ENCODE data around the gene SUGP1.

SUGP1 gene

GRCh38 chr19:19269952-19270694, 50.2 kb downstream of the SUGP1 start:
- Histone ChIP-seq H3K9me3 (ENCODE audit: low read length) (no peaks in the 10 kb centered on the region), H3K9me2 (ENCODE audit: low read depth, low read length) (no peaks in the 10 kb centered on the region), H2AFZ (ENCODE audit: low read length) (no peak overlapping the region), H4K20me1 (ENCODE audit: insufficient read depth, low read length) (no peaks in the 10 kb centered on the region), H3F3A (ENCODE audit: insufficient read depth, low read length) (no peaks in the 10 kb centered on the region), H3K4me1 (ENCODE audit: insufficient read depth, low read length, severe bottlenecking) (no peaks in the 10 kb centered on the region), H3K9ac (ENCODE audit: low read length) (no peak overlapping the region), H3K27ac (ENCODE audit: low read depth, low read length, poor library complexity, severe bottlenecking) (no peak overlapping the region), H3K36me3 (ENCODE audit: insufficient read depth, low read length) (0 out of 2 replicates have a peak, but pooled peaks cover under 1% of the 10 kb centered on the region), H3K79me2 (ENCODE audit: insufficient read depth, low read length) (no peaks in the 10 kb centered on the region), H3K27me3 (ENCODE audit: insufficient read depth, low read length) (no peaks in the 10 kb centered on the region), H3K4me2 (ENCODE audit: low read length) (no peak overlapping the region), H3K4me3 (ENCODE audit: low read depth, low read length, poor library complexity, severe bottlenecking) (no peak overlapping the region)
- TF ChIP-seq CTCF (IDR thresholded peaks at IDR 0.05; ENCODE audit: low read length) (no peak), EZH2 (IDR thresholded peaks at IDR 0.05; ENCODE audit: borderline replicate concordance, low read length) (no peak)

DNA sequence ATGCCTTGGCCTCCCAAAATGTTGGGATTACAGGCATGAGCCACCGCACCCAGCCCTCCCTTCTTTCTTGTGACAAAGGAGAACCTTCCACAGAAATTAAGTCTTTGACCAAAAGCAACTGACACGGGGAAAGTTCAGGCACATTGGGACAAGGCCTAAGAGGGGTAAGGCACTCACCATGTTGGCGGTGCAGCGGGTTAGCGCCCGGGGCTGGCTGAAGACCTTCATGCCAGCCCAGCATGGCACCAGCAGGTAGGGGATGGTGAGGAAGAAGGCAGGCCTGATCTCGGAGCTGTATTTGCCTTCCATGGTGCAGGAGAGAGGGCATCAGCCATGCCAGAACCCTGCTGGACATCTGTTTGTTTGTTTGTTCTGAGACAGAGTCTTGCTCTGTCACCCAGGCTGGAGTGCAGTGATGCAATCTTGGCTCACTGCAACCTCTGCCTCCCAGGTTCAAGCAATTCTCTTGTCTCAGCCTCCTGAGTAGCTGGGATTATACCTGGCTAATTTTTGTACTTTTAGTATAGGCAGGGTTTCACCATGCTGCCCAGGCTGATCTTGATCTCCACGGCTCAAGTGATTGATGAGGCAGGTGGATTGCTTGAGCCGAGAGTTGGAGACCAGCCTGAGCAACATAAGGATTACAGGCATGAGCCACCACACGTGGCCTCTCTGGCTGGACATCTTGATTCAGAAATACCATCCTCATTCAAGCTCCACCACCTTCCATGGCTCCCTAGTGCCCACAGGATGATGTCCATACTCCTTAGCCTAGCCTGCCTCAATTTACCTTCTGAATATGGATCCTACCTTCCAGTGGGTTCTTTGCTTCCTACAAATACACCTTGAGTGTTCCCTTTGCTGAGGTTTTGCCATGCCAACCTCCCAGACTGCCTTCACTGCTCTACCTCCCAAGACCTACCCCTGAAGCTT, 51.6 kb downstream of the SUGP1 start:
- Histone ChIP-seq H3K4me2 (ENCODE audit: low read length) (no peak overlapping the region), H3K79me2 (ENCODE audit: insufficient read depth, low read length) (no peaks in the 10 kb centered on the region), H3K9ac (ENCODE audit: low read length) (no peak overlapping the region), H3F3A (ENCODE audit: insufficient read depth, low read length) (no peaks in the 10 kb centered on the region), H3K27ac (ENCODE audit: low read depth, low read length, poor library complexity, severe bottlenecking) (no peak overlapping the region), H2AFZ (ENCODE audit: low read length) (no peak overlapping the region), H3K36me3 (ENCODE audit: insufficient read depth, low read length) (no peaks in the 10 kb centered on the region), H3K9me3 (ENCODE audit: low read length) (no peaks in the 10 kb centered on the region), H4K20me1 (ENCODE audit: insufficient read depth, low read length) (no peaks in the 10 kb centered on the region), H3K27me3 (ENCODE audit: insufficient read depth, low read length) (no peaks in the 10 kb centered on the region), H3K9me2 (ENCODE audit: low read depth, low read length) (no peaks in the 10 kb centered on the region), H3K4me1 (ENCODE audit: insufficient read depth, low read length, severe bottlenecking) (no peaks in the 10 kb centered on the region), H3K4me3 (ENCODE audit: low read depth, low read length, poor library complexity, severe bottlenecking) (no peak overlapping the region)
- TF ChIP-seq EZH2 (IDR thresholded peaks at IDR 0.05; ENCODE audit: borderline replicate concordance, low read length) (no peak), CTCF (IDR thresholded peaks at IDR 0.05; ENCODE audit: low read length) (no peak)

DNA sequence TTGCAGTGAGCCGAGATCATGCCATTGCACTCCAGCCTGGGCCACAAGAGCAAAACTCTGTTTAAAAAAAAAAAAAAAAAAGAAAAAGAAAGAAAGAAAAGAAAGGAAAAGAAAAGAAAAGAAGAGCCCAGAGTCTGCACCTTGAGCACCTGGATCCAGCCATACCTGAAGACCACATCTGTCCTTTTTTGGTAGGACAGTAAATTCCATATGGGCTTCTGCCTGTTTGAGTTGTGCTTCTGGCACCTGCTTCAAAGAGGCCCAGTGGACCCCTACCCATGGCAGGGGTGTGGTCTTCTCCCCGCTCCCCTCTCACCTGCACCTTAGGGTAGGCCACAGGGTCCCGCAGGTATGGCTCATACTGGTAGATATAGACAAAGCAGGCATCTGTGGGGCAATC, 53.0 kb downstream of the SUGP1 start:
- Histone ChIP-seq H3K4me2 (ENCODE audit: low read length) (no peak overlapping the region), H3K9ac (ENCODE audit: low read length) (no peak overlapping the region), H2AFZ (ENCODE audit: low read length) (no peak overlapping the region), H3K36me3 (ENCODE audit: insufficient read depth, low read length) (no peaks in the 10 kb centered on the region), H3K27ac (ENCODE audit: low read depth, low read length, poor library complexity, severe bottlenecking) (no peak overlapping the region), H3K4me3 (ENCODE audit: low read depth, low read length, poor library complexity, severe bottlenecking) (no peak overlapping the region), H4K20me1 (ENCODE audit: insufficient read depth, low read length) (no peaks in the 10 kb centered on the region), H3F3A (ENCODE audit: insufficient read depth, low read length) (no peaks in the 10 kb centered on the region), H3K9me2 (ENCODE audit: low read depth, low read length) (no peaks in the 10 kb centered on the region), H3K27me3 (ENCODE audit: insufficient read depth, low read length) (peaks cover 7% of the 10 kb centered on the region; the same call in 1 of the 2 replicates), H3K4me1 (ENCODE audit: insufficient read depth, low read length, severe bottlenecking) (no peaks in the 10 kb centered on the region), H3K79me2 (ENCODE audit: insufficient read depth, low read length) (no peaks in the 10 kb centered on the region), H3K9me3 (ENCODE audit: low read length) (no peaks in the 10 kb centered on the region)
- no peak for TF ChIP-seq CTCF (IDR thresholded peaks at IDR 0.05; ENCODE audit: low read length)

All from OCI-LY1 (cell line).